Measurements from ENCODE around the gene ST6GALNAC5.
"Not testable (repeated sequence)": the region's sequence is repeated elsewhere in the genome, so short reads cannot be mapped to it uniquely, and the experiment has no call there.

DNA sequence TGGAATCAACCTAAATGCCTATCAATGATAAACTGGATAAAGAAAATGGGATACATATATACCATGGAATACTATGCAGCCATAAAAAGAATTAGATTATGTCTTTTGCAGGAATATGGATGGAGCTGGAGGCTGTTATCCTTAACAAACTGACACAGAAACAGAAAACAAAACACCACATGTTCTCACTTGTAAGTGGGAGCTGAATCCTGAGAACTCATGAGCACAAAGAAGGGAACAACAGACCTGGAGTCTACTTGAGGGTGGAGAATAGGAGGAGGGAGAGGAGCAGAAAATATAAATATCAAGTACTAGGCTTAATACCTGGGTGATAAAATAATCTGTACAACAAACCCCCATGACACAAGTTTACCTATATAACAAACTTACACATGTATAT, 44.3 kb upstream of the ST6GALNAC5 start:
- TF ChIP-seq, protein P1, sequence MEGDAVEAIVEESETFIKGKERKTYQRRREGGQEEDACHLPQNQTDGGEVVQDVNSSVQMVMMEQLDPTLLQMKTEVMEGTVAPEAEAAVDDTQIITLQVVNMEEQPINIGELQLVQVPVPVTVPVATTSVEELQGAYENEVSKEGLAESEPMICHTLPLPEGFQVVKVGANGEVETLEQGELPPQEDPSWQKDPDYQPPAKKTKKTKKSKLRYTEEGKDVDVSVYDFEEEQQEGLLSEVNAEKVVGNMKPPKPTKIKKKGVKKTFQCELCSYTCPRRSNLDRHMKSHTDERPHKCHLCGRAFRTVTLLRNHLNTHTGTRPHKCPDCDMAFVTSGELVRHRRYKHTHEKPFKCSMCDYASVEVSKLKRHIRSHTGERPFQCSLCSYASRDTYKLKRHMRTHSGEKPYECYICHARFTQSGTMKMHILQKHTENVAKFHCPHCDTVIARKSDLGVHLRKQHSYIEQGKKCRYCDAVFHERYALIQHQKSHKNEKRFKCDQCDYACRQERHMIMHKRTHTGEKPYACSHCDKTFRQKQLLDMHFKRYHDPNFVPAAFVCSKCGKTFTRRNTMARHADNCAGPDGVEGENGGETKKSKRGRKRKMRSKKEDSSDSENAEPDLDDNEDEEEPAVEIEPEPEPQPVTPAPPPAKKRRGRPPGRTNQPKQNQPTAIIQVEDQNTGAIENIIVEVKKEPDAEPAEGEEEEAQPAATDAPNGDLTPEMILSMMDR (IDR thresholded peaks at IDR 0.05), result not testable (repeated sequence)
- TF ChIP-seq ZFX (IDR thresholded peaks at IDR 0.05; ENCODE audit: borderline replicate concordance), result not testable (repeated sequence)
